Thyroid gland (tissue), 4 donors: Measurements from ENCODE around the gene IFRD1.

Source experiments
- CTCF ChIP-seq, 6 experiments: fragments of 200-600 bp in 3 of 6; fragments of 450-650 bp in 3 of 6; sonication (generic) in 3 of 6; IDR thresholded peaks; one replicate each; pipeline ENCODE4 v1.5.1; 2016 to 2019; ENCODE audit warnings: antibody characterized with exemption in 6 of 6, mild to moderate bottlenecking in 2 of 6, inconsistent platforms in 1 of 6, moderate library complexity in 1 of 6
- POLR2A ChIP-seq, 2 donors: fragments of 450-650 bp; IDR thresholded peaks; one replicate each; pipeline ENCODE4 v1.6.1; 2017; ENCODE audit warnings: antibody characterized with exemption in 2 of 2, mild to moderate bottlenecking in 2 of 2, moderate library complexity in 1 of 2

GRCh38 chr7:112515989-112516388 lies 65.7 kb downstream of the IFRD1 start:
- no peak for TF ChIP-seq CTCF (IDR thresholded peaks at IDR 0.05)
- no peak for TF ChIP-seq POLR2A (IDR thresholded peaks at IDR 0.05)
